Activated T-helper 17 cell treated with anti-CD3 and anti-CD28 coated beads, Interleukin-2, amount 50 U/mL, for 72 hours (primary cell): ENCODE data around the gene TPST2. TPM values are rescaled to one million over a fixed set of nuclear protein-coding genes. Genes with fewer than 3 reads are reported as not detected.

ENCODE experiments used
- ATAC-seq: fragments of 150-1000 bp; cut with Tn5 transposase; replicated peaks from 2 replicates; pipeline ENCODE4 v1.10.0; 2021; ENCODE audit warnings: mild to moderate bottlenecking, moderate library complexity
- H3K27ac Mint-ChIP-seq: one replicate; pipeline ENCODE4 v1.8.0; 2022; ENCODE audit warnings: mixed read lengths
- H3K27me3 Mint-ChIP-seq: one replicate; pipeline ENCODE4 v1.8.0; 2022; ENCODE audit warnings: mixed read lengths
- H3K36me3 Mint-ChIP-seq: one replicate; pipeline ENCODE4 v1.8.0; 2022; ENCODE audit warnings: low read depth, mild to moderate bottlenecking, mixed read lengths
- H3K4me1 Mint-ChIP-seq: one replicate; pipeline ENCODE4 v1.8.0; 2022; ENCODE audit warnings: mixed read lengths
- H3K4me3 Mint-ChIP-seq: one replicate; pipeline ENCODE4 v1.8.0; 2022; ENCODE audit warnings: mild to moderate bottlenecking, mixed read lengths
- H3K9me3 Mint-ChIP-seq: one replicate; pipeline ENCODE4 v1.8.0; 2022; ENCODE audit warnings: mixed read lengths
- total RNA-seq, 2 donors: library from RNA; stranded (reverse); gene quantifications; one replicate each; pipeline ENCODE4 v1.2.3, GENCODE V29; 2022

TPST2 gene
- total RNA-seq, 2 donors from 2014 or later: 23.2 to 27.5 TPM

DNA sequence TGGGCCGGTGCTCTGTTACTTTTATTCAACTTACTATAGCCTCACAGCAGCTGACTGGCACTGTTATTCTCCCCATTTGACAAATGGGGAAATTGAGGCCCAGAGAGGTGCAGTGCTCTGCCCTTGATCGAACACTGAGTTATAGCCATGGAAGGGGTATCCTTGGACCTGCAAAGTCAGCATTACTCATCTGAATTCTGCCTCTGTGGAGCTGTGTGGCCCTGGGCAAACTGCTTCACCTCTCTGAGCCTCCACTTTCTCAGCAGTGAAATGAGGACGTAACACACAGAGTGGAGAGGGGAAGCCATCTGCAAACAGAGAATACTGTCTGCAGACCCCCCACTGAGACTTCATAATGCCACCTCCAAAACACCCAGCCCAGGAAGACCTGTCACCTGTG lies 25.3 kb downstream of the TPST2 start:
- Mint-ChIP-seq H3K4me3 (no peak overlapping the region), H3K4me1 (peaks cover 3% of the 10 kb centered on the region), H3K27ac (no peak overlapping the region), H3K27me3 (no peaks in the 10 kb centered on the region), H3K36me3 (no peaks in the 10 kb centered on the region), H3K9me3 (no peaks in the 10 kb centered on the region)
- no peak for ATAC-seq

DNA sequence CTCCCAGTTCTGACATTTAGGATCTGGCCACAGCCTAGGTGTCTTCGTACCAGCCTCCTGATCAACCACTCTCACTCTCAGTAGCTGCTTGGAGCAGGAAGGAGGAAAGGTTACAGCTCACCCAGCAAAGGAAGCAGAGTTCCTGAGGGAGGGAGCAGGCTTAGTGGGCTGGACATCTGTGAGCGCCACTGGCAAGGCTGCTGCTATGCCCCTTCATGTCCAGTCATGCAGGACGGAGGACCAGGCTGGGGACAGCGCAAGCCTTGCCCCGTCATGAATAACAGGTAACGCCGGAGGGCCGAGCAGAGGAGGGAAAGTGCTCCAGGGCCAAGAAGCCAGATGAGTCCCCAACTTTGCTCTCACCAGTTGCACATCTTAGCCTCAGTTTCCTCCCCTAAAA lies 25.8 kb downstream of the TPST2 start:
- no peaks in the 10 kb centered on the region for H3K27me3 Mint-ChIP-seq
- H3K9me3 Mint-ChIP-seq: no peaks in the 10 kb centered on the region
- no peak overlapping the region for H3K4me3 Mint-ChIP-seq
- no peak overlapping the region for H3K27ac Mint-ChIP-seq
- peaks cover 3% of the 10 kb centered on the region for H3K4me1 Mint-ChIP-seq
- no peaks in the 10 kb centered on the region for H3K36me3 Mint-ChIP-seq
- no peak for ATAC-seq

DNA sequence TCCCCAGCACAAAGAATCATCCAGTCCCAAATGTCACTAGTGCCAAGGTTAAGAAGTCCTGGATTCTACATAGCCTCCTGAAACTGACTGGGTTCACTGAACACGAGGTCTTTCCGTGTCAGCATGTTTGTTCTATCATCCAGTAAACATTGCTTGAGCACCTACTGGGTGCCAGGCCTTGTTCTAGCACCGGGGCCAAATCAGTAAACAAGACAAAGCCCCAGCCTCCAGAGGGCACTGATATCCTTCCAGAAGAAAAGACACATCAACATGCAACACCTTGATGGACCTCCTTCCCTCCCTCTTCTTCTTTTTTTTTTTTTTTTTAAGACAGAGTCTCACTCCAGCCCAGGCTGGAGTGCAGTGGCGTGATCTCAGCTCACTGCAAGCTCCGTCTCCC lies 26.9 kb downstream of the TPST2 start:
- no peaks in the 10 kb centered on the region for H3K9me3 Mint-ChIP-seq
- H3K27ac Mint-ChIP-seq: peak overlapping the region; percentile 43
- H3K36me3 Mint-ChIP-seq: no peaks in the 10 kb centered on the region
- no peaks in the 10 kb centered on the region for H3K27me3 Mint-ChIP-seq
- ATAC-seq: no peak
- H3K4me3 Mint-ChIP-seq: no peak overlapping the region
- H3K4me1 Mint-ChIP-seq: peaks cover 3% of the 10 kb centered on the region

DNA sequence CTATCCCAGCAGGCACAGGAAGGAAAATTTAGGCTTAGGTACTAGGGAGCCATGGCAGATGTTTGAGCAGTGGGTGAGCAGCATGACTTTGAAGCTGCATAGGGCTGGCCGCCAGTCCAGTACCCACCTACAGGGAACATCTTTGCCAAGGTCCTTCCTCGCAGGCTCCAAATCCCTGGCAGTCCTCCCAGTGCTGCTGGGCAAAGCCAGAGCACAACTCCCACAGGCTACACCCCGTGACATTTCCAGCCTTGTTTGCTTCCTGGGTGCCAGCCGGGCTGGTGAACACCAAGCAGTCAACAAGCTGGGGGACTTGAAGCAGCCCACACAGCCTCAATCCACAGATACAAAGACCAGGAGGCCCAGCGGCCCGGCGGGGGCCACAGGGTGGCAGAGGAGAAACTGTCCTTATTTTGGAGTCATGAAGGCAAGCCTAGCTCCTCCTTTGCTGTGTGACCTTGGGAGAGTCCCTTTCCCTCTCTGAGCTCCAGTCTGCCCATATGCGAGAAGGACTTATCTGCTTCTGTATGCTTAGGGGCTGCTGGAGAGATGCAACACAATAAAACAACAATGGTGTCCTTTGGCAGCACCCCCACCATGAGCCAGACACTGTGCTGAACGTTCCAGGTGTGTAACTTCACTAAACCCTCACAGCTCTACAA lies 28.0 kb downstream of the TPST2 start:
- Mint-ChIP-seq H3K9me3 (no peaks in the 10 kb centered on the region), H3K4me1 (peaks cover 3% of the 10 kb centered on the region), H3K4me3 (no peak overlapping the region), H3K27me3 (no peaks in the 10 kb centered on the region), H3K27ac (peak overlapping the region; percentile 43), H3K36me3 (no peaks in the 10 kb centered on the region)
- ATAC-seq: no peak

DNA sequence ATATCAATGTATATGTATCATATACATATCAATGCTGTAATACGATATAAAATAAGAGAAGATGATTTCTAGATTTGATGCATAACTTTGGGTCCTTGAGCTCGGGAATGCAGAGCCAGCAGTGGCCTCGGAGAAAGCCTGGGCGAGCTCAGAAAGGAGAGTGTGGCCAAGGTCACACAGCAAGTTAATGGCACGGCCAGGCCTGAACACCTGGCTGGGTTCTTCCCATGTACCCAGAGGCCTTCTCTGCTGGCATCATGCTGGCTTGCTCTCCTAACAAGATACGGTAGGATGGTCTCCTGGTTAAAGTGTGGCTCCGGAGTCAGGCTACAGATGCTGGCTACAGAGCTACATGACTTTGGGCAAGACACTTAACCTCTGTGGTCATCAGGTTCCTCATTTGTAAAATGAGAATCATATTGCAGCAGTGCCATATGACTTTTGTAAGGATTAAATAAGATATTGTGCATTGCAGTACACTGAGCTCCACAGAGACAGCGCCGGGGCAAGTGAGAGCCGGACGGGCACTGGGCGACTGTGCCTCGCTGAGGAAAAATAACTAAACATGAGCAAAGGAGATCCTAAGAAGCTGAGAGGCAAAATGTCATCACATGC lies 29.9 kb downstream of the TPST2 start:
- Mint-ChIP-seq H3K36me3 (no peaks in the 10 kb centered on the region), H3K4me1 (no peaks in the 10 kb centered on the region), H3K9me3 (no peaks in the 10 kb centered on the region), H3K27ac (peak overlapping the region; percentile 58), H3K4me3 (no peak overlapping the region), H3K27me3 (no peaks in the 10 kb centered on the region)
- ATAC-seq: no peak

DNA sequence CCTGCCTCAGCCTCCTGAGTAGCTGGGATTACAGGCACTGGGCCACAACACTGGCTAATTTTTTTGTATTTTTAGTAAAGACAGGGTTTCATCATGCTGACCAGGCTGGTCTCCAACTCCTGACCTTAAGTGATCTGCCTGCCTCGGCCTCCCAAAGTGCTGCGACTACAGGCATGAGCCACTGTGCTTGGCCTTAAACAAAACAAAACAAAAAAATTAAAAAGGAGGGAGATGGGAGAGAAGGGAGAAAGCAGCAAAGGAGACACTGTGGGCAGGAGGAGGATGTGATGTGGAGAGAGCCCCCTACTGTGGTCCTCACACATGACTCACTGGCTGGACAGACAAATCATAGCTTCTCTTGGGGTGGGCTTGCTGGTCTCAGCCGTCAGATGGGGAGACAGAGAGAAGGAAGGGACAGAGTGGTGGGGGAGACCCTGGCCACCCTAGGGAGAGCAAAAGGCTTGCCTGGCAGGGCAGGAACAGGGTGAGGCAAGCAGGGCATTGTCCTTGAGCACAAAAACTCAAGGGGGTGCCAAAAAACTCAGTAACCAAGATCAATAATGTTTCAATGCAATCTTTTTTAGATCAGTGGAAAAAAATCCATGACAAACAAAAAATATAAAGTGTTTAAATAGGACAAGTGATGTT lies 31.6 kb downstream of the TPST2 start:
- Mint-ChIP-seq H3K27me3 (no peaks in the 10 kb centered on the region), H3K36me3 (no peaks in the 10 kb centered on the region), H3K9me3 (no peaks in the 10 kb centered on the region), H3K4me3 (no peak overlapping the region), H3K4me1 (peaks cover 5% of the 10 kb centered on the region), H3K27ac (peak overlapping the region; percentile 24)
- ATAC-seq: no peak

DNA sequence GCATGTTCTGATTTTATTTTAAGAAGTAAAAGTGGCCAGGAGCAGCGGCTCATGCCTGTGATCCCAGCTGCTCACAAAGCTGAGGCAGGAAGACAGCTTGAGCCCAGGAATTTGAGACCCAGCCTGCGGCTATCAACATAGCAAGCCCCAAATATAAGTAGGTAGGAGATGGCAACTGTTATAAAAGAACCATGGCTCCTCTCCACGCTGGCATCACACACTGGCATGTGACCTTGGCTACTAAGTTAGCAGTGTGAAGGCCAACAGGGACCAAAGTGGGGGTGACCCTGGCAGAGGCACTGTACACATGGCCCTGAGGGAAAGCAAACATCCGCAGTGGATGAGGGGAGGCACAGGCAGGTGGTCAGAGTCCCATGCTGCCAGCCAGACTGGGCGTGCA lies 33.0 kb downstream of the TPST2 start:
- H3K4me3 Mint-ChIP-seq: no peak overlapping the region

DNA sequence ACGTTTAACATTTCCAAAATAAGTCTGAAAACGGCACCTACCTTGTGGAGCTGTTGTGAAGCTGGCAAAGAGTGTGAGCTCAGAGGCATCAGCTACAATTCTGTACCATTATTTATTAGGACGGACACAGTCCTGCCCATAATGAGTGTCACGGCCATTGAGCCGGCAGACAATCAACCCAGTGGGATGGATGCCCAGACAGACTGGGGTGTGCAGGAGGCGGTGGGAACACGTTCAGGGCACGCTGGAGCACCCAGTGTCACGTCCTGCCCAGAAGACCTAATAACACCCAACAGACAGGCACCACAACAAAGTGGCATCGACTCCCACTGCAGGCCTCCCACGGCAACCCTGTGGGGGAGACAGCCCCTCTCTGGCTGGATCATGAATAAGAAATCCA lies 34.5 kb downstream of the TPST2 start:
- H3K36me3 Mint-ChIP-seq: no peaks in the 10 kb centered on the region
- no peaks in the 10 kb centered on the region for H3K27me3 Mint-ChIP-seq
- ATAC-seq: no peak
- H3K4me3 Mint-ChIP-seq: no peak overlapping the region
- H3K4me1 Mint-ChIP-seq: peaks cover 5% of the 10 kb centered on the region
- no peaks in the 10 kb centered on the region for H3K9me3 Mint-ChIP-seq
- H3K27ac Mint-ChIP-seq: no peak overlapping the region

More for the DNA sequence above, 33.0 kb downstream of the TPST2 start:
- Mint-ChIP-seq H3K9me3 (no peaks in the 10 kb centered on the region), H3K36me3 (no peaks in the 10 kb centered on the region), H3K27ac (peak overlapping the region; percentile 48), H3K4me1 (peaks cover 5% of the 10 kb centered on the region), H3K27me3 (no peaks in the 10 kb centered on the region)
- no peak for ATAC-seq

DNA sequence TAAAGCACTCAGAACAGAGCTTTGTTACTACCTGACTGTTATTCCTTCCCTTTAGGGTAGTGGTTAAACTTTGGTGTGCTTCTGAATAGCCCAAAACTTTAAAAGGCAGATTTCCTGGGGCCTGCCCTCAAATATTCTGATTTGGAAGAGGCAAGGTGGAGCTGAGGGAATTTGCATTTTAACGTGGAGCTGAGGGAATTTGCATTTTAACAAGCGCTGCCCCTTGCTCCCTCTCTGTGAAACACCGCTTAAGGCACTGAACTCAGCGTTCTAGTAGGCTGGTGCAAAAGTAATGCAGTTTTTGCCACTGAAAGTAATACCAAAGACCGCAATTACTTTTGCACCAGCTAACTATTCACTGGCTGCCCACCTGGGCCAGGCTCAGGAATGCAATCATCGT lies 35.0 kb downstream of the TPST2 start:
- ATAC-seq: no peak
- Mint-ChIP-seq H3K4me3 (no peak overlapping the region), H3K27ac (no peak overlapping the region), H3K4me1 (peaks cover 5% of the 10 kb centered on the region), H3K36me3 (no peaks in the 10 kb centered on the region), H3K27me3 (no peaks in the 10 kb centered on the region), H3K9me3 (no peaks in the 10 kb centered on the region)

DNA sequence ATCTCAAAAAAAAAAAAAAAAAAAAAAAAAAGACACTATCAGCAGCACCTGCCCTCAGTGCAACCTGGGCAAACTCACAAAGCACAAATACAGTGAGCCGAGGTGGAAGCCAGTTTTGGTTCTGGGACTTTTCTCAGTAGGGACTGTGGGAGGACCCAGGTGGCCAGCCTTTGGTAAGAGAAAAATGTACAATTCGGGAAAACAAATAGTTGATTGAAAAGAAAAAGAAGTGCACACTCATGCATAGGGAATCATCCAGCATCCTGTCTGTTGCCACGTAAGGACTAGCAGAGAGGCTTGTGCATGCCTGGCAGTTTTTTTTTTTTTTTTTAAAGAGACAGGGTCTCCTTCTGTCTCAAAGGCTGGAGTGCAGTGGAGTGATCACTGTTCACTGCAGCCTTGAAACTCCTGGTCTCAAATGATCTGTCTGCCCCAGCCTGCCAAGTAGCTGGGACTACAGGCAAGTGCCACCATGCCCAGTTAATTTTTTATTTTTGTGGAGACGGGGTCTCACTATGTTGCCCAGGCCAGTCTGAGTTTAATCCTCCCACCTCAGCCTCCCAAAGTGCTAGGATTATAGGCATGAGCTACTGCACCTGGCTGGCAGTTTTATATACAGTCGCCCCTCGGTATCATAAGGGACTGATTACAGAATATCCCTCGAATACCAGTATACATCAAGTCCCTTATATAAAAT lies 36.7 kb downstream of the TPST2 start:
- Mint-ChIP-seq H3K27me3 (no peaks in the 10 kb centered on the region), H3K27ac (peak overlapping the region; percentile 13), H3K4me3 (no peak overlapping the region), H3K4me1 (peaks cover 5% of the 10 kb centered on the region), H3K9me3 (no peaks in the 10 kb centered on the region), H3K36me3 (no peaks in the 10 kb centered on the region)
- no peak for ATAC-seq

DNA sequence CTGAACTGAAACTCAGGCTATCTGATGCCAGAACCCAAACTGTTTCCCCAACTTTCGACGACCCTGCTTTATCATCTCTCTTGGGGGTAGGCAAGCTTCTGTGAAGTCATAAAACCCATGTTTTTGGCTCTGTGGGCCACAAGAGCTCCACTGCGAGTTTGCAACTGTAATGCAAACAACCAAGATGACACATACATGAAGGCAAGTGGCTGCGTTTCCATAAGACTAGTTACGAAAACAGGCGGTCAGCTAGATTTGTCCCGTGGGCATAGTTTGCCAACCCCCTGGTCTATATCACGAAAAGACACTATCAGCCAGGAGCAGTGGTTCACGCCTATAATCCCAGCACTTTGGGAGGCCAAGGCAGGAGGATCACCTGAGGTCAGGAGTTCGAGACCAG lies 37.5 kb downstream of the TPST2 start:
- Mint-ChIP-seq H3K27ac (no peak overlapping the region), H3K9me3 (no peaks in the 10 kb centered on the region), H3K36me3 (peaks cover 2% of the 10 kb centered on the region), H3K27me3 (no peaks in the 10 kb centered on the region), H3K4me3 (no peak overlapping the region), H3K4me1 (peaks cover 6% of the 10 kb centered on the region)
- ATAC-seq: no peak

DNA sequence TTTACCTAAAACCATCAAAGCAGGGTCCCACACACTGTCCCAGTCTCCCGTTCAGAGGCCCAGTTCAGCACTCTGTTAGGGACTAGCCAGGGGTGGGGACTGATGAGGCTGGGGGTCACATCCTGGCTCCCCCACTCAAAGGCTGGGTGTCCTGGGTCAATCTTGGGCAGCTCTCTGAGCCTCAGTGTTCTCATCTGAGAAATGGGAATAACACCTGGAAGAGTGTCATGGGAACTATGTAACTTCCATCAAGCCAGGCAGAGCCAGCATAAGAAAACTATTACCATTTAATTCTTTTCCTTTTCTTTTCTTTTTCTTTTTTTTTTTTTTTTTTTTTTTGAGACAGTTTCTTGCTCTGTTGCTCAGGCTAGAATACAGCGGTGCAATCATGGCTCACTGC lies 38.4 kb downstream of the TPST2 start:
- H3K27ac Mint-ChIP-seq: no peak overlapping the region

DNA sequence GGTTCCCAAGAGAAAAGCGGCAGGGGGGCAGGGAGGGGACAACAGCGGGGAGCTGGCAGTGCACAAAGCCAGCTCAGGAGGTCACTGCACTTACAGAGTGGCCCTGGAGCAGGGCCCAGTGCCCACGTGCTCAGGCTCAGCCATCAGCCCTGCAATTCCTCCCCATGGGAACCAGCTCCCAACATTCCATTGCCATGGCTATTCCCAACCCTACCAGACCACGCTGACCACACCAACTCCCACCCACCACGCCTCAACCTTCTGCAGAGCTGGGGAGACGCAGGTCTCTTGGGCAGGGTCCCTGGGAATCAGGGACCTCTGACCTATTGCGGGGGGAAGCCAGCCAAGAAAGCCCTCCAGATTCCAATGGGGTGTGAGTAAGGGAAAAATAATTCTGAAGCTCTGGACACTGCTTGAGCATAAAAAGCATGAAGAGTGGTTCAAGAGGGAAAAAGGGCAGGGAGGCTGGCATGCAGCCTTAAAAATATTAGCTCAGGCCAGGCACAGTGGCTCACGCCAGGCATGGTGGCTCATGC lies 39.4 kb downstream of the TPST2 start:
- H3K4me3 Mint-ChIP-seq: no peak overlapping the region
- H3K27me3 Mint-ChIP-seq: no peaks in the 10 kb centered on the region
- H3K36me3 Mint-ChIP-seq: peaks cover 16% of the 10 kb centered on the region
- no peaks in the 10 kb centered on the region for H3K9me3 Mint-ChIP-seq
- ATAC-seq: no peak
- H3K4me1 Mint-ChIP-seq: peaks cover 21% of the 10 kb centered on the region
- H3K27ac Mint-ChIP-seq: peak overlapping the region; percentile 13

More for the DNA sequence above, 38.4 kb downstream of the TPST2 start:
- Mint-ChIP-seq H3K36me3 (peaks cover 10% of the 10 kb centered on the region), H3K27me3 (no peaks in the 10 kb centered on the region), H3K9me3 (no peaks in the 10 kb centered on the region), H3K4me1 (peaks cover 15% of the 10 kb centered on the region), H3K4me3 (no peak overlapping the region)
- ATAC-seq: no peak

DNA sequence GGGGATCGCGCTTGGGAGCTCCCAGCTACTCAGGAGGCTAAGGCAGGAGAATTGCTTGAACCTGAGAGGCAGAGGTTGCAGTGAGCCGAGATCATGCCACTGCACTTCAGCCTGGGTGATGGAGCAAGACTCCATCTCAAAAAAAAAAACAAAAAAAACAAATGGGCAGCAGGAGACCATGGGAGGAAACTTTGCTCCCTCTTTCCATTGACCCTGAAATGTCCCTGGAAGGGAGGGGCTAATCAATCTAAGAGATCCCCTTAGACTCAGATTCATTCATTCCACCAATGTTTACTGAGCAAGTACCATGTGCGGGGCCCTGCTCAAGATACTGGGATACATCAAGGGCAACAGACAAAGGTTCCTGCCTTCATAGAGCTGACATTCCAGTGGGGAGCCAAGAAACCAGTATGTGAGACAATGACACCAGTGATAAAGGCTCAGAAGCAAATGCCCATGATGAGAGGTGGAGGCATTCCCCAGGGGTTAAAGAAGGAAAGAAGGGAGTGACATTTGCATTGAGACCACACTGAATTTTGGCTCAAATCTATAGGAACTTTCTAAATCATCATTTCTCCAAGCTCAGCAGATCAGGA lies 39.9 kb downstream of the TPST2 start:
- H3K4me1 Mint-ChIP-seq: peaks cover 21% of the 10 kb centered on the region
- H3K27ac Mint-ChIP-seq: peak overlapping the region; percentile 13
- H3K4me3 Mint-ChIP-seq: no peak overlapping the region
- no peak for ATAC-seq
- no peaks in the 10 kb centered on the region for H3K9me3 Mint-ChIP-seq
- no peaks in the 10 kb centered on the region for H3K27me3 Mint-ChIP-seq
- H3K36me3 Mint-ChIP-seq: peaks cover 16% of the 10 kb centered on the region
